CD4-positive, alpha-beta memory T cell (primary cell): Measurements from ENCODE around the gene PTPRM. TPM values are rescaled to one million over a fixed set of nuclear protein-coding genes. Genes with fewer than 3 reads are reported as not detected.

ENCODE experiments used
- CTCF ChIA-PET: fragments of 350-600 bp; sonication (Branson Sonifier 250); formaldehyde crosslinking; loops from one replicate; lab custom pipeline; 2021; ENCODE audit warnings: inconsistent platforms; ENCODE audit not compliant: partially characterized antibody; lab: Charles Lee
- POLR2A ChIA-PET: fragments of 350-600 bp; sonication (Branson Sonifier 250); formaldehyde crosslinking; loops from one replicate; lab custom pipeline; 2021; ENCODE audit not compliant: partially characterized antibody; lab: Charles Lee
- DNase-seq, 5 donors: peaks; one replicate each; pipeline versions ENCODE4 v3.0.0 to v3.0.0-alpha.2; 2020 to 2022; ENCODE audit warnings: mixed read lengths in 1 of 5
- H3K27ac ChIP-seq: one replicate; pipeline ENCODE4 v1.7.0; 2013; ENCODE audit warnings: low read depth, low read length
- H3K27me3 ChIP-seq: 2 replicates; pipeline ENCODE4 v1.7.0; 2013; ENCODE audit warnings: mild to moderate bottlenecking, low read length, moderate library complexity; ENCODE audit not compliant: insufficient read depth
- H3K36me3 ChIP-seq: 2 replicates; pipeline ENCODE4 v1.7.0; 2013; ENCODE audit warnings: mild to moderate bottlenecking, low read length, moderate library complexity; ENCODE audit not compliant: insufficient read depth
- H3K4me1 ChIP-seq: 2 replicates; pipeline ENCODE4 v1.7.0; 2013; ENCODE audit warnings: mild to moderate bottlenecking, low read length, moderate library complexity; ENCODE audit not compliant: insufficient read depth
- H3K4me3 ChIP-seq, 2 donors: one replicate each; pipeline ENCODE4 v1.7.0; 2013; ENCODE audit warnings: low read length in 2 of 2, mild to moderate bottlenecking in 1 of 2
- H3K9me3 ChIP-seq, 2 donors: one replicate each; pipeline ENCODE4 v1.7.0; 2013; ENCODE audit warnings: low read length in 2 of 2, control low read depth in 1 of 2; ENCODE audit not compliant: control insufficient read depth in 1 of 2
- H3K27ac Mint-ChIP-seq, 7 donors: one replicate each; pipeline ENCODE4 v1.8.0; 2020 to 2021; ENCODE audit warnings: mixed read lengths in 7 of 7, mild to moderate bottlenecking in 6 of 7, inconsistent platforms in 3 of 7, moderate library complexity in 3 of 7
- H3K27me3 Mint-ChIP-seq, 2 donors: one replicate each; pipeline ENCODE4 v1.8.0; 2020 to 2021; ENCODE audit warnings: mixed read lengths in 2 of 2
- H3K36me3 Mint-ChIP-seq, 2 donors: one replicate each; pipeline ENCODE4 v1.8.0; 2020 to 2021; ENCODE audit warnings: mixed read lengths in 2 of 2, inconsistent platforms in 1 of 2, mild to moderate bottlenecking in 1 of 2
- H3K4me1 Mint-ChIP-seq, 4 donors: one replicate each; pipeline ENCODE4 v1.8.0; 2020 to 2021; ENCODE audit warnings: mixed read lengths in 4 of 4, mild to moderate bottlenecking in 1 of 4
- H3K4me3 Mint-ChIP-seq, 8 donors: one replicate each; pipeline ENCODE4 v1.8.0; 2020 to 2021; ENCODE audit warnings: mixed read lengths in 8 of 8, mild to moderate bottlenecking in 7 of 8, moderate library complexity in 6 of 8, inconsistent platforms in 3 of 8
- H3K9me3 Mint-ChIP-seq, 8 donors: one replicate each; pipeline ENCODE4 v1.8.0; 2020 to 2021; ENCODE audit warnings: mixed read lengths in 8 of 8, mild to moderate bottlenecking in 5 of 8, inconsistent platforms in 3 of 8, moderate library complexity in 1 of 8
- intact Hi-C: fragments of 100-400 bp; cut with micrococcal nuclease; formaldehyde crosslinking; loops from one replicate; pipeline ENCODE4 v1.15.1; 2023
- polyA plus RNA-seq, 2 donors: library from polyadenylated mRNA; unstranded; fragments of 300-500 nt; fragmentation: Illumina TruSeq; gene quantifications; one replicate each; pipeline ENCODE4 v1.2.3, GENCODE V29; 2021
- total RNA-seq, 2 experiments: library from RNA; stranded (reverse); gene quantifications; one replicate each; pipeline ENCODE4 v1.2.3, GENCODE V29; 2021

Gene PTPRM
- total and polyA plus RNA-seq, 4 experiments from 2014 or later = 6.7 to 20.1 (median 12.9) TPM

- CTCF ChIA-PET = no interaction called here
- POLR2A ChIA-PET = no interaction called here
- H3K4me1 Mint-ChIP-seq = no peaks in the 10 kb centered on the region
- intact Hi-C loops = no loop called here
- no peak overlapping the region for H3K4me3 Mint-ChIP-seq
- H3K9me3 ChIP-seq = no peaks in the 10 kb centered on the region
- DNase-seq = no peak
- no peak overlapping the region for H3K27ac Mint-ChIP-seq
- no peak overlapping the region for H3K27ac ChIP-seq
- peaks cover 0 to 7% (median 3%) of the 10 kb centered on the region in 8 donors for H3K9me3 Mint-ChIP-seq
- H3K27me3 Mint-ChIP-seq = no peaks in the 10 kb centered on the region
- no peak overlapping the region for H3K4me3 ChIP-seq
- H3K36me3 ChIP-seq = no peaks in the 10 kb centered on the region
- H3K4me1 ChIP-seq = no peaks in the 10 kb centered on the region
- no peaks in the 10 kb centered on the region for H3K36me3 Mint-ChIP-seq
- H3K27me3 ChIP-seq = no peaks in the 10 kb centered on the region
Measured at GRCh38 chr18:7871560-7872456, 304.7 kb downstream of the PTPRM start.

DNA sequence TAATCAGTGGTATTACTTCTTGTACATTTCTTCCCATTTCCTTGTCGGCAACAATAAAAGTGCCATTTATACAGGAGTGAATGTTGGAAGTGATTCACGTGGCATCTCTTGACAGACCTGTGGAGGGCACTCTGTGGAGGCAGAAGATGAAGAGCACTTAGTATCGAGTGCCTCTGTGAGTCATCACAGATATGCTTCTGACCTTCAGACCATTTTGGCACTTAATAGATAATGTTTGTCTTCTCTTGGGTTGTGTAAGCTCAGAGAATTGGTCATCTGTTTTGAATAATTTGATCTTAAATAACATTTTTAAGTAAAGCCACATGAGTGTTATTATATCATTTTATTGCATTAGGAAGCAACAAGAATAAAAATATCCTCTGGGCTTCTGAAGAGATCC, 305.5 kb downstream of the PTPRM start:
- no peak overlapping the region for H3K4me3 ChIP-seq
- no peak overlapping the region for H3K4me3 Mint-ChIP-seq
- no peaks in the 10 kb centered on the region for H3K36me3 ChIP-seq
- no peak overlapping the region for H3K27ac ChIP-seq
- no peak overlapping the region for H3K27ac Mint-ChIP-seq
- H3K4me1 Mint-ChIP-seq = no peaks in the 10 kb centered on the region
- no peak for DNase-seq
- POLR2A ChIA-PET = no interaction called here
- CTCF ChIA-PET = no interaction called here
- intact Hi-C loops = no loop called here
- H3K27me3 Mint-ChIP-seq = no peaks in the 10 kb centered on the region
- peaks cover 0 to 4% (median 3%) of the 10 kb centered on the region in 8 donors for H3K9me3 Mint-ChIP-seq
- no peaks in the 10 kb centered on the region for H3K9me3 ChIP-seq
- H3K4me1 ChIP-seq = no peaks in the 10 kb centered on the region
- H3K27me3 ChIP-seq = no peaks in the 10 kb centered on the region
- H3K36me3 Mint-ChIP-seq = no peaks in the 10 kb centered on the region

- Mint-ChIP-seq H3K9me3 (peaks cover 0 to 2% (median 0%) of the 10 kb centered on the region in 8 donors), H3K27me3 (no peaks in the 10 kb centered on the region), H3K4me3 (no peak overlapping the region), H3K4me1 (no peaks in the 10 kb centered on the region), H3K36me3 (no peaks in the 10 kb centered on the region), H3K27ac (no peak overlapping the region)
- POLR2A ChIA-PET = no interaction called here
- Histone ChIP-seq H3K36me3 (no peaks in the 10 kb centered on the region), H3K4me3 (no peak overlapping the region), H3K9me3 (no peaks in the 10 kb centered on the region), H3K4me1 (no peaks in the 10 kb centered on the region), H3K27ac (no peak overlapping the region), H3K27me3 (no peaks in the 10 kb centered on the region)
- DNase-seq = no peak
- intact Hi-C loops = no loop called here
- CTCF ChIA-PET = interaction anchor here (1.0 kb wide), 1 partner anchor 140 kb away, joined by 3 read pairs; no protein-coding TSS in a partner anchor
Measured at GRCh38 chr18:7873316-7873715, 306.2 kb downstream of the PTPRM start.

DNA sequence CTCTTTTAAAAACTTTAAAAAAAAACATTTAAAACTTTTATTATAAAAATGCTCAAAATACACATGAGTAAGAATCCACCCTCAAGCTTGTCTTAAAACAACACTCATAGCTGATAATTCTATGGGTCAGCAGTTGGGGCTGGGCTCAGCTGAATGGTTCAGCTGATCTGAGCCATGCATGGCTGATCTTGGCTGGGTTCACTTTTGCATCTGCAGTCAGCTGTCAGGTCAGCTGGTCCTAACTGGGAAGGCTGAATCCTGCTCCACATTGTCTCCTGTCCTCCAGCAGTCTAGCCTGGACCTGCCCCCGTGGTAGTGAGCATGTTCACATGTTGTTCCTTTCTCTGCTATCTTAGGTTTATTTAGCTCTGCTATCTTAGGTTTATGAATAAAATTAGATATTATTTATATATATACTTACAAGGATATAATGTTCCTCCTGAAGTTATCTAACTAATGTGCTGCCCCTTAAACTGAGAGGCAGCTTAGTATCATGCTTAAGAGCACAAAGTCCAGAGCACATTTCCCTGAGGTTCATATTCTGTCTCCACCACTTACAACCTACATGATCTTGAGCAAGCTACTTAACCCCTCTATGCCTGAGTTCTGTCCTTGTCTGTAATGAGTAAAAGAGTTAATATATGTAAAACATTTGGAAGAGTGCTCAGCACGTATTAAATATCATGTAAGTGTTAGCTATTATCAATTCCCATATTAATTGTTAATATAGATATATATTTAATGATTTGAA, 309.4 kb downstream of the PTPRM start:
- ChIA-PET CTCF (no interaction called here), POLR2A (no interaction called here)
- Mint-ChIP-seq H3K4me3 (no peak overlapping the region), H3K36me3 (no peaks in the 10 kb centered on the region), H3K4me1 (no peaks in the 10 kb centered on the region), H3K9me3 (peaks cover 0 to 5% (median 1%) of the 10 kb centered on the region in 8 donors), H3K27ac (no peak overlapping the region), H3K27me3 (no peaks in the 10 kb centered on the region)
- no peaks in the 10 kb centered on the region for H3K36me3 ChIP-seq
- H3K27ac ChIP-seq = no peak overlapping the region
- DNase-seq = no peak
- H3K4me1 ChIP-seq = no peaks in the 10 kb centered on the region
- intact Hi-C loops = no loop called here
- H3K9me3 ChIP-seq = no peaks in the 10 kb centered on the region
- no peaks in the 10 kb centered on the region for H3K27me3 ChIP-seq
- H3K4me3 ChIP-seq = no peak overlapping the region

GRCh38 chr18:7877609-7878008, 310.5 kb downstream of the PTPRM start:
- H3K27me3 Mint-ChIP-seq = no peaks in the 10 kb centered on the region
- no peaks in the 10 kb centered on the region for H3K27me3 ChIP-seq
- ChIA-PET POLR2A (no interaction called here), CTCF (no interaction called here)
- H3K9me3 ChIP-seq = no peaks in the 10 kb centered on the region
- H3K9me3 Mint-ChIP-seq = peaks cover 0 to 5% (median 2%) of the 10 kb centered on the region in 8 donors
- H3K36me3 ChIP-seq = no peaks in the 10 kb centered on the region
- no peak overlapping the region for H3K4me3 ChIP-seq
- intact Hi-C loops = no loop called here
- no peak for DNase-seq
- H3K4me1 Mint-ChIP-seq = no peaks in the 10 kb centered on the region
- no peak overlapping the region for H3K4me3 Mint-ChIP-seq
- no peak overlapping the region for H3K27ac ChIP-seq
- H3K27ac Mint-ChIP-seq = no peak overlapping the region
- no peaks in the 10 kb centered on the region for H3K36me3 Mint-ChIP-seq
- H3K4me1 ChIP-seq = no peaks in the 10 kb centered on the region

DNA sequence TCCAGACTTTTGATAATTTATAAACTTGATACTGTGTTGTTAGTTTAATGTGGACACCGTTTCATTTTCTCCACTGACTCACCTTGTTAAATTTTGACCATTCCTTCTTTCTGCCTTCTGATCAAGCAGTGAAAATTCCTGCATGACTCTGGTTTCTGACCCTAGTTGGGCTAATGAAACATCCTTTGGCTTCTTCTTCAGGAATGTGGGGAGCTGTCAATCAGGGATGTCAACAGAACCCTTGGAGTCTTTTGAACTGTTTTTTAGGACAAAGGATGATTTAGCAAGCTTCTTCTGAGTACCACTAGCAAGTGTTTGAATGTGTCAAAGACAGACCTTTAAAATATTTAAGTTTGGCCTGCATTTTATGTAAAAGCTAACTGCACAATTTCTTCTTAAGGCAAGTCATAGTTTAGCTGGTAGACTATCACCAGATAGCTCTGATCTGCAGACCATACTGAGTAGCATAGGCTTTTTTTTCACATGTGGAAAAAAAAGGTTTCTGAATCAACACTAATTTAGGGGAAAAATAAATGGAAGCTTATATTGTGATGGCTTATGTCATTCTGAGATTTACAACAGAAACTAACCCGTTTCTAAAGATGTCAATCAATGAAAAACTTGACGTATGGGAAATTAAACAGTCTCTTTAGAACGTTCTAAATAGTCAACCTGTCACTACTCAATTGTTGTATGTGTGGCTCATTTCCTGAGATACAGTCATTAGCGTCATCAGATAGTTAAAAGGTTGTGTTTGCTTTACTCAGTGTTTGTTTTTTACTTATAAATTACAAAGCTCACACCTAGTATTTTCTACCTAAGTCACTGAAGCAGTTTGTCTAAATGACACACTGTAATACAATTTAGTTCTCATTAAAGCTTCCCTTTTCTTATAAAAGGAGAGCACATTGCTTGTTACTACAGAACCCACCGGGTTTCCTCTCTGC, 311.4 kb downstream of the PTPRM start:
- intact Hi-C loops = no loop called here
- POLR2A ChIA-PET = no interaction called here
- DNase-seq = no peak

More for the DNA sequence above, 311.4 kb downstream of the PTPRM start:
- Mint-ChIP-seq H3K27me3 (no peaks in the 10 kb centered on the region), H3K9me3 (peaks cover 0 to 5% (median 2%) of the 10 kb centered on the region in 8 donors), H3K27ac (no peak overlapping the region), H3K4me1 (no peaks in the 10 kb centered on the region), H3K4me3 (no peak overlapping the region), H3K36me3 (no peaks in the 10 kb centered on the region)
- H3K27me3 ChIP-seq = no peaks in the 10 kb centered on the region
- H3K36me3 ChIP-seq = no peaks in the 10 kb centered on the region
- CTCF ChIA-PET = no interaction called here
- H3K4me1 ChIP-seq = no peaks in the 10 kb centered on the region
- H3K9me3 ChIP-seq = no peaks in the 10 kb centered on the region
- H3K4me3 ChIP-seq = no peak overlapping the region
- no peak overlapping the region for H3K27ac ChIP-seq
